Lower leg skin (tissue), 3 donors: ENCODE data around the gene CTRL.

Experiments
- CTCF ChIP-seq, 3 donors: fragments of 450-650 bp; IDR thresholded peaks; one replicate each; pipeline ENCODE4 v1.5.1; 2016; ENCODE audit warnings: antibody characterized with exemption in 3 of 3, mild to moderate bottlenecking in 3 of 3, moderate library complexity in 2 of 3
- POLR2A ChIP-seq, 2 donors: fragments of 450-650 bp; IDR thresholded peaks; one replicate each; pipeline ENCODE4 v1.6.1; 2016 to 2017; ENCODE audit warnings: antibody characterized with exemption in 2 of 2, mild to moderate bottlenecking in 1 of 2, moderate library complexity in 1 of 2

- TF ChIP-seq CTCF (IDR thresholded peaks at IDR 0.05) (no peak), POLR2A (IDR thresholded peaks at IDR 0.05) (no peak)
Measured at GRCh38 chr16:67888331-67888730, 43.3 kb downstream of the CTRL start.
